Measurements from ENCODE around the gene LIME1. TPM values are rescaled to one million over a fixed set of nuclear protein-coding genes. Genes with fewer than 3 reads are reported as not detected.

Gene LIME1
- total and polyA plus RNA-seq, 2 of the 4 experiments (the other 2 are of a cell fraction), result 0.36 to 7.8 TPM

DNA sequence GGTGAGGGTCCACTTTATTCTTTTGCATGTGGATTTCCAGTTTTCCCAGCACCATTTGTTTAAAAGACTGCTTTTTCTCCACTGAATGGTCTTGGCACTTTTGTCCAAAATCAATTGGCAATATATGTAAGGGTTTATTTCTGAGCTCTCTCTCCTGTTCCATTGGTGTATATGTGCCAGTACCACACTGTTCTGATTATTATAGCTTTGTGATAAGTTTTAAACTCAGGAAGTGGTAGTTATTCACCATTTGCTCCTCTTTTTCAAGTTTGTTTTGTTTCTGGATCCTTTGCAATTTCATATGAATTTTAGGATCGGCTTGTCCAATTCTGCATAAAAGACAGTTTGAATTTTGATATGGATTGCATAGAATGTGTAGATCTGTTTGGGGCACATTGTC is 24.3 kb upstream of the LIME1 start:
- no TSS peak for BruUV-seq (replicated peaks)
- H2BK20ac ChIP-seq (ENCODE audit: low read depth, low read length), result no peak overlapping the region
- H3K4ac ChIP-seq (ENCODE audit: low read depth, low read length), result no peak overlapping the region
- dilution Hi-C loops (cut with HindIII; ENCODE audit: low sequenced_read_pairs, unreplicated experiment), result no loop called here
- H2BK120ac ChIP-seq (ENCODE audit: low read depth, low read length), result no peak overlapping the region
- H2AFZ ChIP-seq (replicated peaks; ENCODE audit: low read length, poor library complexity), result no peak overlapping the region
- intact Hi-C loops (cut with micrococcal nuclease), result no loop called here
- no peak overlapping the region for H2BK5ac ChIP-seq (ENCODE audit: low read depth, low read length, poor library complexity, severe bottlenecking)
- TF ChIP-seq, protein P1, sequence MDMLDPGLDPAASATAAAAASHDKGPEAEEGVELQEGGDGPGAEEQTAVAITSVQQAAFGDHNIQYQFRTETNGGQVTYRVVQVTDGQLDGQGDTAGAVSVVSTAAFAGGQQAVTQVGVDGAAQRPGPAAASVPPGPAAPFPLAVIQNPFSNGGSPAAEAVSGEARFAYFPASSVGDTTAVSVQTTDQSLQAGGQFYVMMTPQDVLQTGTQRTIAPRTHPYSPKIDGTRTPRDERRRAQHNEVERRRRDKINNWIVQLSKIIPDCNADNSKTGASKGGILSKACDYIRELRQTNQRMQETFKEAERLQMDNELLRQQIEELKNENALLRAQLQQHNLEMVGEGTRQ (IDR thresholded peaks at IDR 0.05; ENCODE audit: low read depth, low read length), result no peak
- no peak for TF ChIP-seq MAFK (IDR thresholded peaks at IDR 0.05; ENCODE audit: low read depth, low read length)
- TF ChIP-seq NFE2L2 (IDR thresholded peaks at IDR 0.05; ENCODE audit: low read depth, low read length), result no peak
- TF ChIP-seq, protein P2, sequence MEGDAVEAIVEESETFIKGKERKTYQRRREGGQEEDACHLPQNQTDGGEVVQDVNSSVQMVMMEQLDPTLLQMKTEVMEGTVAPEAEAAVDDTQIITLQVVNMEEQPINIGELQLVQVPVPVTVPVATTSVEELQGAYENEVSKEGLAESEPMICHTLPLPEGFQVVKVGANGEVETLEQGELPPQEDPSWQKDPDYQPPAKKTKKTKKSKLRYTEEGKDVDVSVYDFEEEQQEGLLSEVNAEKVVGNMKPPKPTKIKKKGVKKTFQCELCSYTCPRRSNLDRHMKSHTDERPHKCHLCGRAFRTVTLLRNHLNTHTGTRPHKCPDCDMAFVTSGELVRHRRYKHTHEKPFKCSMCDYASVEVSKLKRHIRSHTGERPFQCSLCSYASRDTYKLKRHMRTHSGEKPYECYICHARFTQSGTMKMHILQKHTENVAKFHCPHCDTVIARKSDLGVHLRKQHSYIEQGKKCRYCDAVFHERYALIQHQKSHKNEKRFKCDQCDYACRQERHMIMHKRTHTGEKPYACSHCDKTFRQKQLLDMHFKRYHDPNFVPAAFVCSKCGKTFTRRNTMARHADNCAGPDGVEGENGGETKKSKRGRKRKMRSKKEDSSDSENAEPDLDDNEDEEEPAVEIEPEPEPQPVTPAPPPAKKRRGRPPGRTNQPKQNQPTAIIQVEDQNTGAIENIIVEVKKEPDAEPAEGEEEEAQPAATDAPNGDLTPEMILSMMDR (conservative IDR thresholded peaks at IDR 0.05; ENCODE audit: low read depth, low read length), result no peak
- TF ChIP-seq RAD21 (IDR thresholded peaks at IDR 0.05; ENCODE audit: low read length), result no peak
- TF ChIP-seq MXI1 (IDR thresholded peaks at IDR 0.05; ENCODE audit: borderline replicate concordance, low read depth, low read length), result no peak
- TF ChIP-seq BHLHE40 (IDR thresholded peaks at IDR 0.05; ENCODE audit: low read depth, low read length), result no peak
- no peak for TF ChIP-seq SMC3 (IDR thresholded peaks at IDR 0.05; ENCODE audit: low read depth, low read length)
- TF ChIP-seq POLR2A (IDR thresholded peaks at IDR 0.05; ENCODE audit: low read depth, low read length), result no peak
- TF ChIP-seq CEBPB (IDR thresholded peaks at IDR 0.05; ENCODE audit: low read depth, low read length), result no peak
- TF ChIP-seq FOS (IDR thresholded peaks at IDR 0.05; ENCODE audit: low read depth, low read length), result no peak
- TF ChIP-seq, protein P3, sequence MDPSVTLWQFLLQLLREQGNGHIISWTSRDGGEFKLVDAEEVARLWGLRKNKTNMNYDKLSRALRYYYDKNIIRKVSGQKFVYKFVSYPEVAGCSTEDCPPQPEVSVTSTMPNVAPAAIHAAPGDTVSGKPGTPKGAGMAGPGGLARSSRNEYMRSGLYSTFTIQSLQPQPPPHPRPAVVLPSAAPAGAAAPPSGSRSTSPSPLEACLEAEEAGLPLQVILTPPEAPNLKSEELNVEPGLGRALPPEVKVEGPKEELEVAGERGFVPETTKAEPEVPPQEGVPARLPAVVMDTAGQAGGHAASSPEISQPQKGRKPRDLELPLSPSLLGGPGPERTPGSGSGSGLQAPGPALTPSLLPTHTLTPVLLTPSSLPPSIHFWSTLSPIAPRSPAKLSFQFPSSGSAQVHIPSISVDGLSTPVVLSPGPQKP (IDR thresholded peaks at IDR 0.05; ENCODE audit: borderline replicate concordance, low read depth, low read length), result no peak
- TF ChIP-seq RFX5 (IDR thresholded peaks at IDR 0.05; ENCODE audit: low read depth, low read length), result no peak
- TF ChIP-seq RCOR1 (IDR thresholded peaks at IDR 0.05; ENCODE audit: insufficient replicate concordance, low read length), result no peak
- TF ChIP-seq CHD1 (IDR thresholded peaks at IDR 0.05; ENCODE audit: low read depth, low read length), result no peak
- no peak for TF ChIP-seq MAZ (IDR thresholded peaks at IDR 0.05; ENCODE audit: borderline replicate concordance, low read depth, low read length)
- no peak overlapping the region for H2AK9ac ChIP-seq (replicated peaks; ENCODE audit: low read depth, low read length, poor library complexity)
- H4K20me1 ChIP-seq (ENCODE audit: insufficient read depth, low read length), result no peaks in the 10 kb centered on the region; the same call in none of the 2 replicates
- in situ Hi-C loops (cut with MboI; ENCODE audit: low sequenced_read_pairs), result no loop called here
- no peak overlapping the region for H3K4me2 ChIP-seq (ENCODE audit: low read depth, low read length)
- H3K36me3 ChIP-seq (ENCODE audit: control insufficient read depth, insufficient read depth, low read length), result peaks cover 32% of the 10 kb centered on the region
- no peak overlapping the region for H2BK15ac ChIP-seq (ENCODE audit: low read depth, low read length)
- H2AK5ac ChIP-seq (ENCODE audit: low read depth, low read length), result no peak overlapping the region
- ATAC-seq (ENCODE audit: low read depth) (no peak), DNase-seq (no peak)
- no peak overlapping the region for H4K91ac ChIP-seq (ENCODE audit: insufficient read depth, low read depth, low read length)
- H3K4me1 ChIP-seq (ENCODE audit: control insufficient read depth, insufficient read depth, low read length), result peaks cover 5% of the 10 kb centered on the region
- H3K18ac ChIP-seq (ENCODE audit: low read depth, low read length), result no peak overlapping the region
- CTCF ChIA-PET, result no interaction called here
- POLR2A ChIA-PET (ENCODE audit: unreplicated experiment), result no interaction called here
- no peak overlapping the region for H3K27ac ChIP-seq (ENCODE audit: insufficient read depth, low read length)
- no peak overlapping the region for H3K23ac ChIP-seq (ENCODE audit: low read depth, low read length)
- H4K5ac ChIP-seq (ENCODE audit: low read depth, low read length), result no peak overlapping the region
- no peak overlapping the region for H3K14ac ChIP-seq (replicated peaks; ENCODE audit: low read depth, low read length)
- no peak overlapping the region for H3K9ac ChIP-seq (ENCODE audit: low read depth, low read length)
- no peak overlapping the region for H3K4me3 ChIP-seq (ENCODE audit: insufficient read depth, low read depth, low read length)
- no peaks in the 10 kb centered on the region for H3K9me1 ChIP-seq (ENCODE audit: insufficient read depth, low read length)
- H3K27me3 ChIP-seq (ENCODE audit: control insufficient read depth, insufficient read depth, low read length), result no peaks in the 10 kb centered on the region
- no peak overlapping the region for H3K56ac ChIP-seq (ENCODE audit: extremely low read depth, insufficient read depth, low read length)
- H3K9me3 ChIP-seq (ENCODE audit: control insufficient read depth, insufficient read depth, low read length), result peaks cover 4% of the 10 kb centered on the region
- H3K79me1 ChIP-seq (ENCODE audit: low read depth in 1 of 2, low read length in 2 of 2), result peaks cover 0 to 42% of the 10 kb centered on the region in 2 experiments; a peak in 3 of 4 replicates
- no peak overlapping the region for H4K8ac ChIP-seq (ENCODE audit: low read depth in 2 of 2, low read length in 2 of 2)
- WGBS, 2 experiments (ENCODE audit: extremely low coverage in 2 of 2, insufficient read length in 1 of 2), result 100% methylated on average over 1 of the region's 1 CpG; no CpG with 5 or more reads in 1 of the 2 experiments

All from IMR-90 (cell line).